ENCODE data around the gene BTD.

The BTD gene

GRCh38 chr3:15676259-15676658 is 74.7 kb downstream of the BTD start:
- H3K4me3 ChIP-seq (ENCODE audit: low read depth, low read length) = no peak overlapping the region
- no peak for DNase-seq (ENCODE audit: low read depth, low spot score)
- TF ChIP-seq CTCF (IDR thresholded peaks at IDR 0.05; ENCODE audit: low read depth, low read length) = no peak
- in situ Hi-C loops (cut with HindIII; ENCODE audit: low sequenced_read_pairs) = no loop called here

GRCh38 chr3:15679306-15679705 is 77.8 kb downstream of the BTD start:
- in situ Hi-C loops (cut with HindIII; ENCODE audit: low sequenced_read_pairs) = no loop called here
- DNase-seq (ENCODE audit: low read depth, low spot score) = no peak
- TF ChIP-seq CTCF (IDR thresholded peaks at IDR 0.05; ENCODE audit: low read depth, low read length) = no peak
- no peak overlapping the region for H3K4me3 ChIP-seq (ENCODE audit: low read depth, low read length)

GRCh38 chr3:15681668-15682067 is 80.1 kb downstream of the BTD start:
- H3K4me3 ChIP-seq (ENCODE audit: low read depth, low read length) = no peak overlapping the region
- DNase-seq (ENCODE audit: low read depth, low spot score) = no peak
- in situ Hi-C loops (cut with HindIII; ENCODE audit: low sequenced_read_pairs) = no loop called here
- no peak for TF ChIP-seq CTCF (IDR thresholded peaks at IDR 0.05; ENCODE audit: low read depth, low read length)

- no peak for DNase-seq (ENCODE audit: low read depth, low spot score)
- H3K4me3 ChIP-seq (ENCODE audit: low read depth, low read length) = no peak overlapping the region
- TF ChIP-seq CTCF (IDR thresholded peaks at IDR 0.05; ENCODE audit: low read depth, low read length) = no peak
- in situ Hi-C loops (cut with HindIII; ENCODE audit: low sequenced_read_pairs) = no loop called here
Measured at GRCh38 chr3:15682561-15683185, 81.1 kb downstream of the BTD start.

GRCh38 chr3:15683253-15683652 is 81.7 kb downstream of the BTD start:
- DNase-seq (ENCODE audit: low read depth, low spot score) = no peak
- no peak for TF ChIP-seq CTCF (IDR thresholded peaks at IDR 0.05; ENCODE audit: low read depth, low read length)
- in situ Hi-C loops (cut with HindIII; ENCODE audit: low sequenced_read_pairs) = no loop called here
- no peak overlapping the region for H3K4me3 ChIP-seq (ENCODE audit: low read depth, low read length)

GRCh38 chr3:15685927-15686326 is 84.4 kb downstream of the BTD start:
- no peak for TF ChIP-seq CTCF (IDR thresholded peaks at IDR 0.05; ENCODE audit: low read depth, low read length)
- no peak overlapping the region for H3K4me3 ChIP-seq (ENCODE audit: low read depth, low read length)
- DNase-seq (ENCODE audit: low read depth, low spot score) = no peak
- in situ Hi-C loops (cut with HindIII; ENCODE audit: low sequenced_read_pairs) = no loop called here

GRCh38 chr3:15690230-15690629 is 88.7 kb downstream of the BTD start:
- TF ChIP-seq CTCF (IDR thresholded peaks at IDR 0.05; ENCODE audit: low read depth, low read length) = no peak
- no peak for DNase-seq (ENCODE audit: low read depth, low spot score)
- in situ Hi-C loops (cut with HindIII; ENCODE audit: low sequenced_read_pairs) = no loop called here
- no peak overlapping the region for H3K4me3 ChIP-seq (ENCODE audit: low read depth, low read length)
